H9 (cell line): ENCODE measurements around the gene CHD3. TPM values are rescaled to one million over a fixed set of nuclear protein-coding genes. Genes with fewer than 3 reads are reported as not detected.

Experiments used
- DNase-seq: peaks from one replicate; pipeline ENCODE4 v3.0.0-alpha.2; 2017
- H2AFZ ChIP-seq: one replicate; pipeline ENCODE4 v1.6.1; 2013; ENCODE audit warnings: mild to moderate bottlenecking, low read length, control low read depth, moderate library complexity
- H2AK5ac ChIP-seq: 2 replicates; pipeline ENCODE4 v1.6.1; 2013; ENCODE audit warnings: low read length, control low read depth, mixed read lengths; ENCODE audit not compliant: insufficient read length
- H2BK120ac ChIP-seq: one replicate; pipeline ENCODE4 v1.6.1; 2013; ENCODE audit warnings: low read depth, mild to moderate bottlenecking, low read length, control low read depth, inconsistent platforms; ENCODE audit not compliant: poor library complexity, severe bottlenecking
- H2BK12ac ChIP-seq: 2 replicates; pipeline ENCODE4 v1.6.1; 2013; ENCODE audit warnings: low read length, control low read depth, mixed read lengths, low read depth; ENCODE audit not compliant: insufficient read length
- H2BK15ac ChIP-seq: 2 replicates; pipeline ENCODE4 v1.6.1; 2013; ENCODE audit warnings: low read depth, low read length, control low read depth
- H2BK20ac ChIP-seq: one replicate; pipeline ENCODE4 v1.6.1; 2013; ENCODE audit warnings: low read depth, mild to moderate bottlenecking, low read length, control low read depth, inconsistent platforms; ENCODE audit not compliant: poor library complexity, severe bottlenecking
- H2BK5ac ChIP-seq: 2 replicates; pipeline ENCODE4 v1.6.1; 2013; ENCODE audit warnings: low read length, control low read depth, mixed read lengths; ENCODE audit not compliant: insufficient read length
- H3K14ac ChIP-seq: 2 replicates; pipeline ENCODE4 v1.6.1; 2013; ENCODE audit warnings: low read length, control low read depth; ENCODE audit not compliant: insufficient read depth
- H3K18ac ChIP-seq: 2 replicates; pipeline ENCODE4 v1.6.1; 2013; ENCODE audit warnings: low read depth, mild to moderate bottlenecking, mixed read lengths, low read length, control low read depth; ENCODE audit not compliant: insufficient read length
- H3K23ac ChIP-seq: 2 replicates; pipeline ENCODE4 v1.6.1; 2013; ENCODE audit warnings: low read length, control low read depth, mixed read lengths, low read depth; ENCODE audit not compliant: insufficient read length
- H3K23me2 ChIP-seq: 2 replicates; pipeline ENCODE4 v1.6.1; 2013; ENCODE audit warnings: low read depth, mild to moderate bottlenecking, mixed read lengths, low read length, control low read depth; ENCODE audit not compliant: insufficient read length, poor library complexity, severe bottlenecking
- H3K27ac ChIP-seq: 2 replicates; pipeline ENCODE4 v1.5.1; 2013; ENCODE audit warnings: low read length, control low read depth, mixed read lengths, low read depth; ENCODE audit not compliant: insufficient read length
- H3K27me3 ChIP-seq: 2 replicates; pipeline ENCODE4 v1.6.1; 2013; ENCODE audit warnings: low read length, control low read depth, inconsistent platforms; ENCODE audit not compliant: insufficient read depth
- H3K4ac ChIP-seq: 2 replicates; pipeline ENCODE4 v1.6.1; 2013; ENCODE audit warnings: low read depth, mild to moderate bottlenecking, control low read depth, inconsistent platforms, low read length, moderate library complexity
- H3K4me1 ChIP-seq: 2 replicates; pipeline ENCODE4 v1.6.1; 2013; ENCODE audit warnings: low read length, control low read depth, inconsistent platforms; ENCODE audit not compliant: insufficient read depth
- H3K4me2 ChIP-seq: 2 replicates; pipeline ENCODE4 v1.6.1; 2013; ENCODE audit warnings: low read length, control low read depth, mixed read lengths; ENCODE audit not compliant: insufficient read length, insufficient read depth
- H3K56ac ChIP-seq: 2 replicates; pipeline ENCODE4 v1.6.1; 2013; ENCODE audit warnings: low read depth, mild to moderate bottlenecking, mixed read lengths, low read length, control low read depth; ENCODE audit not compliant: insufficient read length
- H3K79me1 ChIP-seq: 2 replicates; pipeline ENCODE4 v1.6.1; 2013; ENCODE audit warnings: low read depth, mild to moderate bottlenecking, moderate library complexity, low read length, control low read depth, inconsistent platforms; ENCODE audit not compliant: insufficient read depth, poor library complexity, severe bottlenecking
- H3K79me2 ChIP-seq: 2 replicates; pipeline ENCODE4 v1.6.1; 2013; ENCODE audit warnings: low read length, control low read depth, inconsistent platforms; ENCODE audit not compliant: insufficient read depth
- H3K9ac ChIP-seq: 2 replicates; pipeline ENCODE4 v1.6.1; 2013; ENCODE audit warnings: low read length, control low read depth, mixed read lengths; ENCODE audit not compliant: insufficient read length; ENCODE audit errors: extremely low read depth
- H3K9me3 ChIP-seq: one replicate; pipeline ENCODE4 v1.6.1; 2013; ENCODE audit warnings: low read depth, low read length, inconsistent platforms; ENCODE audit not compliant: control insufficient read depth
- H3T11ph ChIP-seq: one replicate; pipeline ENCODE4 v1.6.1; 2013; ENCODE audit warnings: mild to moderate bottlenecking, low read length, control low read depth, inconsistent platforms
- H4K20me1 ChIP-seq: one replicate; pipeline ENCODE4 v1.6.1; 2013; ENCODE audit not compliant: control insufficient read depth, insufficient read length, insufficient read depth
- H4K5ac ChIP-seq: 2 replicates; pipeline ENCODE4 v1.6.1; 2013; ENCODE audit warnings: low read depth, mild to moderate bottlenecking, mixed read lengths, low read length, control low read depth; ENCODE audit not compliant: insufficient read length
- H4K8ac ChIP-seq: replicated peaks from 2 replicates; pipeline ENCODE4 v1.6.1; 2013; ENCODE audit warnings: low read length, control low read depth, mixed read lengths, low read depth; ENCODE audit not compliant: insufficient read length
- H4K91ac ChIP-seq: 2 replicates; pipeline ENCODE4 v1.6.1; 2013; ENCODE audit warnings: low read depth, mild to moderate bottlenecking, moderate library complexity, mixed read lengths, low read length, control low read depth; ENCODE audit not compliant: insufficient read length
- H3K27ac Mint-ChIP-seq, 3 experiments: 2 replicates in 2 of 3; 3 replicates in 1 of 3; pipeline ENCODE4 v1.8.0; 2020 to 2021; ENCODE audit warnings: mixed read lengths in 3 of 3, mild to moderate bottlenecking in 1 of 3, moderate library complexity in 1 of 3
- H3K27me3 Mint-ChIP-seq: 2 replicates; pipeline ENCODE4 v1.8.0; 2021; ENCODE audit warnings: low read depth, mild to moderate bottlenecking, moderate library complexity, mixed read lengths
- H3K36me3 Mint-ChIP-seq, 3 experiments: 2 replicates in 2 of 3; 3 replicates in 1 of 3; pipeline ENCODE4 v1.8.0; 2020 to 2021; ENCODE audit warnings: low read depth in 3 of 3, mixed read lengths in 3 of 3; ENCODE audit not compliant: insufficient read depth in 1 of 3
- H3K4me1 Mint-ChIP-seq, 2 experiments: 2 replicates each; pipeline ENCODE4 v1.8.0; 2020; ENCODE audit warnings: mixed read lengths in 2 of 2
- H3K4me3 Mint-ChIP-seq, 2 experiments: 2 replicates in 1 of 2; 3 replicates in 1 of 2; pipeline ENCODE4 v1.8.0; 2020 to 2021; ENCODE audit warnings: mild to moderate bottlenecking in 2 of 2, mixed read lengths in 2 of 2, moderate library complexity in 1 of 2
- H3K9me3 Mint-ChIP-seq, 2 experiments: 2 replicates in 1 of 2; 3 replicates in 1 of 2; pipeline ENCODE4 v1.8.0; 2020; ENCODE audit warnings: mild to moderate bottlenecking in 2 of 2, mixed read lengths in 2 of 2, moderate library complexity in 1 of 2
- WGBS: extraction: QIAGEN DNeasy Blood & Tissue Kit; methylation state at CpG from one replicate; pipeline ENCODE4 v1.1.7; 2013; ENCODE audit warnings: missing lambda C conversion rate, low lambda C conversion rate, mixed read lengths; ENCODE audit not compliant: insufficient read length; ENCODE audit errors: extremely low coverage; 5-methylcytosine and 5-hydroxymethylcytosine counted together
- total RNA-seq: library from RNA; stranded (reverse); gene quantifications from 2 replicates; pipeline ENCODE4 v1.2.1, GENCODE V29; 2021
- TF ChIP-seq, protein P1 (sequence below): fragments of 200-600 bp; sonication (generic); conservative IDR thresholded peaks from 3 replicates; pipeline ENCODE4 v1.8.0; 2021; ENCODE audit warnings: antibody characterized with exemption, mild to moderate bottlenecking

CHD3 gene
- total RNA-seq, 1 experiment from 2014 or later, result 33.2 TPM

- TF ChIP-seq, protein P1, sequence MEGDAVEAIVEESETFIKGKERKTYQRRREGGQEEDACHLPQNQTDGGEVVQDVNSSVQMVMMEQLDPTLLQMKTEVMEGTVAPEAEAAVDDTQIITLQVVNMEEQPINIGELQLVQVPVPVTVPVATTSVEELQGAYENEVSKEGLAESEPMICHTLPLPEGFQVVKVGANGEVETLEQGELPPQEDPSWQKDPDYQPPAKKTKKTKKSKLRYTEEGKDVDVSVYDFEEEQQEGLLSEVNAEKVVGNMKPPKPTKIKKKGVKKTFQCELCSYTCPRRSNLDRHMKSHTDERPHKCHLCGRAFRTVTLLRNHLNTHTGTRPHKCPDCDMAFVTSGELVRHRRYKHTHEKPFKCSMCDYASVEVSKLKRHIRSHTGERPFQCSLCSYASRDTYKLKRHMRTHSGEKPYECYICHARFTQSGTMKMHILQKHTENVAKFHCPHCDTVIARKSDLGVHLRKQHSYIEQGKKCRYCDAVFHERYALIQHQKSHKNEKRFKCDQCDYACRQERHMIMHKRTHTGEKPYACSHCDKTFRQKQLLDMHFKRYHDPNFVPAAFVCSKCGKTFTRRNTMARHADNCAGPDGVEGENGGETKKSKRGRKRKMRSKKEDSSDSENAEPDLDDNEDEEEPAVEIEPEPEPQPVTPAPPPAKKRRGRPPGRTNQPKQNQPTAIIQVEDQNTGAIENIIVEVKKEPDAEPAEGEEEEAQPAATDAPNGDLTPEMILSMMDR, result no peak
- Histone ChIP-seq H3K79me1 (no peaks in the 10 kb centered on the region), H2AK5ac (no peak overlapping the region), H2BK15ac (no peak overlapping the region), H2BK5ac (no peak overlapping the region), H3K27me3 (no peaks in the 10 kb centered on the region), H3K23me2 (no peaks in the 10 kb centered on the region), H2BK120ac (no peak overlapping the region), H3K4me2 (no peak overlapping the region), H3K9ac (no peak overlapping the region), H2BK20ac (no peak overlapping the region), H3K4me1 (no peaks in the 10 kb centered on the region), H4K91ac (no peak overlapping the region), H3K56ac (no peak overlapping the region), H3K9me3 (no peaks in the 10 kb centered on the region), H2AFZ (no peak overlapping the region), H4K5ac (no peak overlapping the region), H3K14ac (no peak overlapping the region), H3K4ac (no peak overlapping the region), H4K20me1 (no peaks in the 10 kb centered on the region), H3K27ac (no peak overlapping the region), H3K18ac (no peak overlapping the region), H4K8ac (no peak overlapping the region), H3K23ac (no peak overlapping the region), H2BK12ac (no peak overlapping the region), H3T11ph (no peak overlapping the region), H3K79me2 (no peaks in the 10 kb centered on the region)
- no peaks in the 10 kb centered on the region for H3K27me3 Mint-ChIP-seq
- H3K4me3 Mint-ChIP-seq, result no peak overlapping the region
- peaks cover 23 to 83% (median 81%) of the 10 kb centered on the region in 3 experiments; a peak in 6 of 7 replicates for H3K36me3 Mint-ChIP-seq
- WGBS, result no CpG with 5 or more reads among the region's 13 CpGs
- no peak for DNase-seq
- no peaks in the 10 kb centered on the region for H3K4me1 Mint-ChIP-seq
- H3K27ac Mint-ChIP-seq, result no peak overlapping the region
- no peaks in the 10 kb centered on the region for H3K9me3 Mint-ChIP-seq
Measured at GRCh38 chr17:7943291-7943690, 54.7 kb downstream of the CHD3 start.
